Endodermal cell (in vitro differentiated cells): ENCODE data around the gene EBNA1BP2. TPM values are rescaled to one million over a fixed set of nuclear protein-coding genes. Genes with fewer than 3 reads are reported as not detected.

Experiments
- DNase-seq: peaks from one replicate; pipeline ENCODE4 v3.0.0-alpha.2; 2017
- H3K27ac ChIP-seq: 2 replicates; pipeline ENCODE4 v1.5.1; 2013; ENCODE audit warnings: mild to moderate bottlenecking, low read depth, low read length, moderate library complexity
- H3K27me3 ChIP-seq: 2 replicates; pipeline ENCODE4 v1.6.1; 2013; ENCODE audit warnings: mild to moderate bottlenecking, low read length, moderate library complexity; ENCODE audit not compliant: insufficient read depth, control insufficient read depth, poor library complexity, severe bottlenecking
- H3K36me3 ChIP-seq: 2 replicates; pipeline ENCODE4 v1.7.0; 2013; ENCODE audit warnings: mild to moderate bottlenecking, low read length, moderate library complexity; ENCODE audit not compliant: control insufficient read depth, insufficient read depth
- H3K4me1 ChIP-seq: one replicate; pipeline ENCODE4 v1.7.0; 2013; ENCODE audit warnings: low read length; ENCODE audit not compliant: control insufficient read depth, insufficient read depth
- H3K4me3 ChIP-seq: 2 replicates; pipeline ENCODE4 v1.5.1; 2013; ENCODE audit warnings: mild to moderate bottlenecking, low read length, moderate library complexity
- H3K9ac ChIP-seq: 2 replicates; pipeline ENCODE4 v1.6.1; 2013; ENCODE audit warnings: mild to moderate bottlenecking, low read length, moderate library complexity; ENCODE audit not compliant: poor library complexity, severe bottlenecking; ENCODE audit errors: extremely low read depth
- H3K9me3 ChIP-seq: 2 replicates; pipeline ENCODE4 v1.6.1; 2013; ENCODE audit warnings: mild to moderate bottlenecking, low read length, moderate library complexity; ENCODE audit not compliant: control insufficient read depth
- H3K27ac Mint-ChIP-seq: 2 replicates; pipeline ENCODE4 v1.8.0; 2020; ENCODE audit warnings: mixed read lengths
- H3K27me3 Mint-ChIP-seq: 2 replicates; pipeline ENCODE4 v1.8.0; 2021; ENCODE audit warnings: mild to moderate bottlenecking, mixed read lengths; ENCODE audit not compliant: insufficient read depth
- H3K36me3 Mint-ChIP-seq: 2 replicates; pipeline ENCODE4 v1.8.0; 2020; ENCODE audit warnings: low read depth, mixed read lengths
- H3K4me1 Mint-ChIP-seq: 2 replicates; pipeline ENCODE4 v1.8.0; 2020; ENCODE audit warnings: mixed read lengths
- H3K4me3 Mint-ChIP-seq: 2 replicates; pipeline ENCODE4 v1.8.0; 2020; ENCODE audit warnings: mild to moderate bottlenecking, moderate library complexity, mixed read lengths
- H3K9me3 Mint-ChIP-seq: 2 replicates; pipeline ENCODE4 v1.8.0; 2020; ENCODE audit warnings: mild to moderate bottlenecking, mixed read lengths
- WGBS, 2 experiments: methylation state at CpG; one replicate each; pipeline versions ENCODE4 v1.1.5 to v1.1.7; 2013; ENCODE audit warnings: missing lambda C conversion rate in 2 of 2, mixed read lengths in 1 of 2; ENCODE audit not compliant: insufficient coverage in 1 of 2, insufficient read length in 1 of 2; 5-methylcytosine and 5-hydroxymethylcytosine counted together
- total RNA-seq, 2 donors: library from RNA; stranded (reverse); fragmentation: NEBNext Ultra II Directional in 1 of 2; extraction: Animal tissue kit (Norgen Biotek cat#: 25700) in 1 of 2; gene quantifications; 2 replicates in 1 of 2; 3 replicates in 1 of 2; pipeline ENCODE4 v1.2.1, GENCODE V29; 2021
- TF ChIP-seq, protein P1 (sequence below): fragments of 200-600 bp; sonication (generic); conservative IDR thresholded peaks from 2 replicates; pipeline ENCODE4 v1.5.0; 2021; ENCODE audit warnings: antibody characterized with exemption, mild to moderate bottlenecking

Gene EBNA1BP2
- total RNA-seq, 2 donors from 2014 or later, result 50.2 to 51.7 TPM

DNA sequence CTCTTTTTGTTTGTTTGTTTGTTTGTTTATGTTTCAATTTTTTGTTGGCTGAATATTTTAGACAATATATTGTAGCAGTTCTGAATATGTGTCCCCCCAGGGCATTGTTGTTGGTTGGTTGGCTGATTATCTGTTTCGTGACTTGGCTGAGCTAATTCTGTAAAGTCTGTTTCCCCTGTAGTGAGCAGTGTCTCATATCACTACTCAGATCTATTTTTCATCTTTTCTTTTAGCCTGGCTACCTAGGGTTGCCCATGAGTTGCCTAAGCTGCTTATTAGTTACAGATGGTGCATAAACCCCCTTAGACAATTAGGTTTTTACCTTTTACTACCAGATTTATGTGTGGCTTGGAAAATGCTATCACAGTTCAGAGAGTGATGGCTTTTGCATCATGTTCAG, 32.3 kb upstream of the EBNA1BP2 start:
- Mint-ChIP-seq H3K27me3 (no peaks in the 10 kb centered on the region), H3K4me3 (no peak overlapping the region), H3K36me3 (no peaks in the 10 kb centered on the region), H3K27ac (no peak overlapping the region), H3K4me1 (peaks cover 10% of the 10 kb centered on the region), H3K9me3 (peaks cover 9% of the 10 kb centered on the region)
- no peak overlapping the region for H3K9ac ChIP-seq
- 73% methylated on average over 1 of the region's 1 CpG; no CpG with 5 or more reads in 1 of the 2 experiments for WGBS, 2 experiments
- peaks cover 4% of the 10 kb centered on the region for H3K9me3 ChIP-seq
- DNase-seq, result no peak
- H3K36me3 ChIP-seq, result no peaks in the 10 kb centered on the region
- no peak overlapping the region for H3K27ac ChIP-seq
- no peaks in the 10 kb centered on the region for H3K27me3 ChIP-seq
- H3K4me3 ChIP-seq, result no peak overlapping the region
- H3K4me1 ChIP-seq, result peaks cover 5% of the 10 kb centered on the region
- TF ChIP-seq, protein P1, sequence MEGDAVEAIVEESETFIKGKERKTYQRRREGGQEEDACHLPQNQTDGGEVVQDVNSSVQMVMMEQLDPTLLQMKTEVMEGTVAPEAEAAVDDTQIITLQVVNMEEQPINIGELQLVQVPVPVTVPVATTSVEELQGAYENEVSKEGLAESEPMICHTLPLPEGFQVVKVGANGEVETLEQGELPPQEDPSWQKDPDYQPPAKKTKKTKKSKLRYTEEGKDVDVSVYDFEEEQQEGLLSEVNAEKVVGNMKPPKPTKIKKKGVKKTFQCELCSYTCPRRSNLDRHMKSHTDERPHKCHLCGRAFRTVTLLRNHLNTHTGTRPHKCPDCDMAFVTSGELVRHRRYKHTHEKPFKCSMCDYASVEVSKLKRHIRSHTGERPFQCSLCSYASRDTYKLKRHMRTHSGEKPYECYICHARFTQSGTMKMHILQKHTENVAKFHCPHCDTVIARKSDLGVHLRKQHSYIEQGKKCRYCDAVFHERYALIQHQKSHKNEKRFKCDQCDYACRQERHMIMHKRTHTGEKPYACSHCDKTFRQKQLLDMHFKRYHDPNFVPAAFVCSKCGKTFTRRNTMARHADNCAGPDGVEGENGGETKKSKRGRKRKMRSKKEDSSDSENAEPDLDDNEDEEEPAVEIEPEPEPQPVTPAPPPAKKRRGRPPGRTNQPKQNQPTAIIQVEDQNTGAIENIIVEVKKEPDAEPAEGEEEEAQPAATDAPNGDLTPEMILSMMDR, result no peak

DNA sequence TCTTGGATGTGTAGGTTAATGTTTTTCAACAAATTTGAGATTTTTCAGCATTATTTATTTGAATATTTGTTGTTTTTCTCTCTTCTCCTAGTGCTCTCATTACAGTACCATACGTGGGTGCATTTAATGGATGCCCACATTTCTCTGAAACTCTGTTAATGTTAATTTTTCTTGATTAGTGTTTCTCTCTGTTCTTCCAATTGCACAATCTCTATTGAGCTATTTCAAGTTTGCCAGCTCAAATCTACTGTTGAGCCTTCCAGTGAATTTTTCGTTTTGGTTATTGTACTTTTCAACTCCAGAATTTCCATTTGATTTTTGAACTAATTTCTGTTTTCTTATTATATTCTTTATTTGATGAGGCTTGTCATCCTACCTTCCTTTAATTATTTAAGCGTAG, 31.8 kb upstream of the EBNA1BP2 start:
- H3K4me1 Mint-ChIP-seq, result peaks cover 10% of the 10 kb centered on the region
- Histone ChIP-seq H3K9ac (no peak overlapping the region), H3K4me1 (peaks cover 5% of the 10 kb centered on the region), H3K9me3 (peaks cover 4% of the 10 kb centered on the region), H3K36me3 (no peaks in the 10 kb centered on the region), H3K4me3 (no peak overlapping the region), H3K27me3 (no peaks in the 10 kb centered on the region), H3K27ac (no peak overlapping the region)
- H3K27ac Mint-ChIP-seq, result no peak overlapping the region
- H3K4me3 Mint-ChIP-seq, result no peak overlapping the region
- H3K36me3 Mint-ChIP-seq, result no peaks in the 10 kb centered on the region
- DNase-seq, result no peak
- peaks cover 9% of the 10 kb centered on the region for H3K9me3 Mint-ChIP-seq
- 100% methylated on average over 1 to 3 of the region's 3 CpGs for WGBS, 2 experiments
- H3K27me3 Mint-ChIP-seq, result no peaks in the 10 kb centered on the region
- TF ChIP-seq, protein P1, result no peak

DNA sequence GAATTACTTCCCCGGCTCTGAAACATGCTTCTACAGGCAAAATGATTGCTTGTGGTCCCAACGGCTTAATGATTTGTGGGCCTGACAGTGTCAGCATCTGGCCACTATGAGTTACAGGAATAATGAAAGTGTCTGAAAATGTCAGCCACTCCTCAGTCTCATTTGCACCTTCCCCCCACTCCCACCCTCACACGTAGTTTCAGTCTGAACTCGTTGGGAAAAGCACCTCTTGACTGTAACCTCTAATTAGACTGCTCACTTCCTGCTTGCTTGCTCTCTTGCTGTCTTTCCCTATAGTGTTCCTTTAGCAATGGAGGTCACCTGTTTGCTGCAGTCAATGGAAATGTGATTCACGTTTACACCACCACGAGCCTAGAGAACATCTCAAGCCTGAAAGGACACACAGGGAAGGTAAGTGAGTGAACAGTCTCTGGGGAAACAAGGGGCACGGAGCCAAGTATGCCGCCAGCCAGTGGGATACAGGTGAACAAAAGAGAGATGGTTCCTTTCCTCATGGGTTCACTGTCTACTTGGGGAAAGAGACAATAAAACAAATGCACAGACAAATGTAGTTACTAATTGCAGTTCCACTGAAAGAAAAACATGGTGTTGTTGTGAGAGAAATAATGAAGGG, 27.1 kb upstream of the EBNA1BP2 start:
- Histone ChIP-seq H3K4me1 (no peaks in the 10 kb centered on the region), H3K36me3 (no peaks in the 10 kb centered on the region), H3K27ac (no peak overlapping the region), H3K9me3 (peaks cover 7% of the 10 kb centered on the region), H3K9ac (no peak overlapping the region), H3K4me3 (no peak overlapping the region), H3K27me3 (no peaks in the 10 kb centered on the region)
- WGBS, 2 experiments, result 83 to 87% methylated on average over 8 of the region's 8 CpGs
- Mint-ChIP-seq H3K36me3 (no peaks in the 10 kb centered on the region), H3K4me3 (no peak overlapping the region), H3K9me3 (peaks cover 7% of the 10 kb centered on the region), H3K27me3 (no peaks in the 10 kb centered on the region), H3K27ac (no peak overlapping the region), H3K4me1 (no peaks in the 10 kb centered on the region)
- TF ChIP-seq, protein P1, result no peak
- DNase-seq, result no peak
